Measurements from ENCODE around the gene METTL3. TPM values are rescaled to one million over a fixed set of nuclear protein-coding genes. Genes with fewer than 3 reads are reported as not detected.

Gene METTL3
- total and polyA plus RNA-seq, 5 donors from 2014 or later = 20.6 to 59.0 (median 24.7) TPM

GRCh38 chr14:21543521-21543960 lies 32.4 kb upstream of the METTL3 start:
- Mint-ChIP-seq H3K27ac (peak overlapping the region in 1 of 3 donors; percentile 40), H3K4me3 (no peak overlapping the region), H3K4me1 (no peaks in the 10 kb centered on the region), H3K36me3 (no peaks in the 10 kb centered on the region), H3K9me3 (no peaks in the 10 kb centered on the region), H3K27me3 (peaks cover 35% of the 10 kb centered on the region)
- Histone ChIP-seq H3K4me3 (ENCODE audit: low read depth, low read length) (no peak overlapping the region), H3K27me3 (ENCODE audit: control insufficient read depth, insufficient read depth, low read length) (peaks cover 5% of the 10 kb centered on the region), H3K27ac (ENCODE audit: insufficient read depth, low read length, poor library complexity, severe bottlenecking) (no peak overlapping the region), H3K36me3 (ENCODE audit: control insufficient read depth, insufficient read depth, low read length) (no peaks in the 10 kb centered on the region), H3K4me1 (ENCODE audit: control insufficient read depth, insufficient read depth, low read length, poor library complexity, severe bottlenecking) (no peaks in the 10 kb centered on the region), H3K9me3 (ENCODE audit: control insufficient read depth in 2 of 2, low read length in 2 of 2) (no peaks in the 10 kb centered on the region)
- DNase-seq = no peak
- no peak for ATAC-seq (ENCODE audit: low read depth in 2 of 2)

GRCh38 chr14:21541413-21542074 lies 30.4 kb upstream of the METTL3 start:
- peaks cover 51% of the 10 kb centered on the region for H3K27me3 Mint-ChIP-seq
- peaks cover 0 to 7% (median 3%) of the 10 kb centered on the region in 4 donors for H3K4me1 Mint-ChIP-seq
- Histone ChIP-seq H3K27me3 (ENCODE audit: control insufficient read depth, insufficient read depth, low read length) (peaks cover 18% of the 10 kb centered on the region), H3K36me3 (ENCODE audit: control insufficient read depth, insufficient read depth, low read length) (no peaks in the 10 kb centered on the region), H3K9me3 (ENCODE audit: control insufficient read depth in 2 of 2, low read length in 2 of 2) (no peaks in the 10 kb centered on the region), H3K27ac (ENCODE audit: insufficient read depth, low read length, poor library complexity, severe bottlenecking) (no peak overlapping the region), H3K4me1 (ENCODE audit: control insufficient read depth, insufficient read depth, low read length, poor library complexity, severe bottlenecking) (no peaks in the 10 kb centered on the region), H3K4me3 (ENCODE audit: low read depth, low read length) (no peak overlapping the region)
- no peak overlapping the region for H3K27ac Mint-ChIP-seq
- no peak for ATAC-seq (ENCODE audit: low read depth in 2 of 2)
- no peaks in the 10 kb centered on the region for H3K36me3 Mint-ChIP-seq
- no peak for DNase-seq
- no peak overlapping the region for H3K4me3 Mint-ChIP-seq
- H3K9me3 Mint-ChIP-seq = peaks cover 0 to 2% (median 0%) of the 10 kb centered on the region in 7 donors

- no peak for ATAC-seq (ENCODE audit: low read depth in 2 of 2)
- H3K36me3 ChIP-seq (ENCODE audit: control insufficient read depth, insufficient read depth, low read length) = no peaks in the 10 kb centered on the region
- Mint-ChIP-seq H3K27ac (no peak overlapping the region), H3K9me3 (peaks cover 0 to 6% (median 0%) of the 10 kb centered on the region in 7 donors), H3K36me3 (no peaks in the 10 kb centered on the region), H3K27me3 (peaks cover 71% of the 10 kb centered on the region), H3K4me1 (peaks cover 0 to 10% (median 3%) of the 10 kb centered on the region in 4 donors), H3K4me3 (no peak overlapping the region)
- no peak overlapping the region for H3K27ac ChIP-seq (ENCODE audit: insufficient read depth, low read length, poor library complexity, severe bottlenecking)
- H3K9me3 ChIP-seq (ENCODE audit: control insufficient read depth in 2 of 2, low read length in 2 of 2) = no peaks in the 10 kb centered on the region
- H3K4me3 ChIP-seq (ENCODE audit: low read depth, low read length) = no peak overlapping the region
- DNase-seq = no peak
- H3K27me3 ChIP-seq (ENCODE audit: control insufficient read depth, insufficient read depth, low read length) = peaks cover 33% of the 10 kb centered on the region
- no peaks in the 10 kb centered on the region for H3K4me1 ChIP-seq (ENCODE audit: control insufficient read depth, insufficient read depth, low read length, poor library complexity, severe bottlenecking)
Observed at GRCh38 chr14:21539189-21539940, 28.2 kb upstream of the METTL3 start.

- Mint-ChIP-seq H3K27me3 (peaks cover 61% of the 10 kb centered on the region), H3K27ac (peak overlapping the region in 1 of 3 donors; percentile 29), H3K36me3 (no peaks in the 10 kb centered on the region), H3K4me3 (peak overlapping the region in 2 of 4 donors; percentile 2 to 36), H3K9me3 (peaks cover 0 to 6% (median 0%) of the 10 kb centered on the region in 7 donors), H3K4me1 (peaks cover 0 to 10% (median 3%) of the 10 kb centered on the region in 4 donors)
- DNase-seq (no peak), ATAC-seq (ENCODE audit: low read depth in 2 of 2) (no peak)
- Histone ChIP-seq H3K27ac (ENCODE audit: insufficient read depth, low read length, poor library complexity, severe bottlenecking) (no peak overlapping the region), H3K9me3 (ENCODE audit: control insufficient read depth in 2 of 2, low read length in 2 of 2) (no peaks in the 10 kb centered on the region), H3K27me3 (ENCODE audit: control insufficient read depth, insufficient read depth, low read length) (peaks cover 48% of the 10 kb centered on the region), H3K4me3 (ENCODE audit: low read depth, low read length) (no peak overlapping the region), H3K36me3 (ENCODE audit: control insufficient read depth, insufficient read depth, low read length) (no peaks in the 10 kb centered on the region), H3K4me1 (ENCODE audit: control insufficient read depth, insufficient read depth, low read length, poor library complexity, severe bottlenecking) (no peaks in the 10 kb centered on the region)
Observed at GRCh38 chr14:21537090-21537424, 25.9 kb upstream of the METTL3 start.

GRCh38 chr14:21536418-21537089 lies 25.4 kb upstream of the METTL3 start:
- Histone ChIP-seq H3K36me3 (ENCODE audit: control insufficient read depth, insufficient read depth, low read length) (no peaks in the 10 kb centered on the region), H3K4me3 (ENCODE audit: low read depth, low read length) (no peak overlapping the region), H3K9me3 (ENCODE audit: control insufficient read depth in 2 of 2, low read length in 2 of 2) (no peaks in the 10 kb centered on the region), H3K27ac (ENCODE audit: insufficient read depth, low read length, poor library complexity, severe bottlenecking) (no peak overlapping the region), H3K4me1 (ENCODE audit: control insufficient read depth, insufficient read depth, low read length, poor library complexity, severe bottlenecking) (no peaks in the 10 kb centered on the region), H3K27me3 (ENCODE audit: control insufficient read depth, insufficient read depth, low read length) (peaks cover 48% of the 10 kb centered on the region)
- Mint-ChIP-seq H3K27ac (peak overlapping the region in 1 of 3 donors; percentile 63), H3K9me3 (peaks cover 0 to 6% (median 0%) of the 10 kb centered on the region in 7 donors), H3K27me3 (peaks cover 61% of the 10 kb centered on the region), H3K4me1 (peaks cover 0 to 10% (median 3%) of the 10 kb centered on the region in 4 donors), H3K4me3 (peak overlapping the region in 2 of 4 donors; percentile 2 to 57), H3K36me3 (no peaks in the 10 kb centered on the region)
- DNase-seq (no peak), ATAC-seq (ENCODE audit: low read depth in 2 of 2) (no peak)

GRCh38 chr14:21535545-21536417 lies 24.6 kb upstream of the METTL3 start:
- Mint-ChIP-seq H3K36me3 (no peaks in the 10 kb centered on the region), H3K9me3 (peaks cover 0 to 6% (median 0%) of the 10 kb centered on the region in 7 donors), H3K27ac (peak overlapping the region in 1 of 3 donors; percentile 63), H3K4me1 (peaks cover 0 to 10% (median 4%) of the 10 kb centered on the region in 4 donors), H3K4me3 (peak overlapping the region in 1 of 4 donors; percentile 57), H3K27me3 (peaks cover 57% of the 10 kb centered on the region)
- no peak overlapping the region for H3K27ac ChIP-seq (ENCODE audit: insufficient read depth, low read length, poor library complexity, severe bottlenecking)
- DNase-seq = no peak
- no peaks in the 10 kb centered on the region for H3K36me3 ChIP-seq (ENCODE audit: control insufficient read depth, insufficient read depth, low read length)
- no peaks in the 10 kb centered on the region for H3K4me1 ChIP-seq (ENCODE audit: control insufficient read depth, insufficient read depth, low read length, poor library complexity, severe bottlenecking)
- H3K4me3 ChIP-seq (ENCODE audit: low read depth, low read length) = no peak overlapping the region
- no peak for ATAC-seq (ENCODE audit: low read depth in 2 of 2)
- H3K9me3 ChIP-seq (ENCODE audit: control insufficient read depth in 2 of 2, low read length in 2 of 2) = no peaks in the 10 kb centered on the region
- peaks cover 48% of the 10 kb centered on the region for H3K27me3 ChIP-seq (ENCODE audit: control insufficient read depth, insufficient read depth, low read length)

- Histone ChIP-seq H3K27me3 (ENCODE audit: control insufficient read depth, insufficient read depth, low read length) (peaks cover 47% of the 10 kb centered on the region), H3K9me3 (ENCODE audit: control insufficient read depth in 2 of 2, low read length in 2 of 2) (no peaks in the 10 kb centered on the region), H3K4me1 (ENCODE audit: control insufficient read depth, insufficient read depth, low read length, poor library complexity, severe bottlenecking) (no peaks in the 10 kb centered on the region), H3K27ac (ENCODE audit: insufficient read depth, low read length, poor library complexity, severe bottlenecking) (no peak overlapping the region), H3K4me3 (ENCODE audit: low read depth, low read length) (no peak overlapping the region), H3K36me3 (ENCODE audit: control insufficient read depth, insufficient read depth, low read length) (no peaks in the 10 kb centered on the region)
- Mint-ChIP-seq H3K4me3 (no peak overlapping the region), H3K27me3 (peaks cover 54% of the 10 kb centered on the region), H3K4me1 (peaks cover 0 to 10% (median 4%) of the 10 kb centered on the region in 4 donors), H3K9me3 (peaks cover 0 to 6% (median 0%) of the 10 kb centered on the region in 7 donors), H3K27ac (no peak overlapping the region), H3K36me3 (no peaks in the 10 kb centered on the region)
- DNase-seq (no peak), ATAC-seq (ENCODE audit: low read depth in 2 of 2) (no peak)
Observed at GRCh38 chr14:21534576-21534975, 23.4 kb upstream of the METTL3 start.
